NK-92 (cell line): ENCODE results near the gene JOSD2.

Experiments used
- DNase-seq: peaks from one replicate; lab custom pipeline; 2025; ENCODE audit not compliant: unreplicated experiment; lab: John Stamatoyannopoulos, UW

JOSD2 gene

GRCh38 chr19:50457300-50457699, 53.7 kb downstream of the JOSD2 start:
- DNase-seq, result no peak
